Stimulated activated CD4-positive, alpha-beta T cell treated with anti-CD3 and anti-CD28 coated beads, Interleukin-4, amount 100 ng/mL, for 24 hours (primary cell): Measurements from ENCODE around the gene RIMBP2.
"Not testable (repeated sequence)": the region's sequence is repeated elsewhere in the genome, so short reads cannot be mapped to it uniquely, and the experiment has no call there.

Experiments used
- DNase-seq: peaks from one replicate; pipeline ENCODE4 v3.0.0-alpha.2; 2020

Gene RIMBP2

DNA sequence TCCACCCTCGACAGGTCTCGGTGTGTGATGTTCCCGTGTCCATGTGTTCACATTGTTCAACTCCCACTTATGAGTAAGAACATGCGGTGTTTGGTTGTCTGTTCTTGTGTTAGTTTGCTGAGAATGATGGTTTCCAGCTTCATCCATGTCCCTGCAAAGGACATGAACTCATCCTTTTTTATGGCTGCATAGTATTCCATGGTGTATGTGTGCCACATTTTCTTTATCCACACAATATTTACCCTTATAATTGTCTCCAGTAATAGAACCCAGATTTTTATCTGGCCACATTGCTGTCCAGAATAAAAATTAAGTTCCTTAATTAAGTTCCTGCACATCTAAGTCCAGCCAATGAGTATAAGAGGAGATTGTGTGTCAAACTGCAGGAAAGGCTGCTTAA, 22.3 kb upstream of the RIMBP2 start:
- not testable (repeated sequence) for DNase-seq

DNA sequence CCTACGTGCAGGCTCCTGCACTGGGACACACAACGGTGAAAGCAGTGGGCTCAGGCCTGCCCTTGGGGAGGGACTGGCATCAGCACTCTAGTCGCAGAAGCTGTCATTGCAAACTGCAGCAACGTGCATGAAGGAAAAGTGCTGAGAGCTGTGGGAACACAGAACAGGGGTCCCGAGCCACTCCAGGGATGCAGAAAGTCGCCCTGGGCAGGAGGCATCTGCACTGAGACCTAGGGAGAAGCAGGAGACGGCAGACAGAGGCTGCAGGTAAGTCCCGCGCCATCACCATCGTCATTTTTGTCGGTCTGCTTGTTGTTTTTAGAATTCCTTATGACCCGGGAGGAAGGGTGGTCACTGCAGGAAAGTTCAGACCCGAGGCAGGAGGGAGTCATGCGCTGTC, 21.6 kb upstream of the RIMBP2 start:
- DNase-seq = no peak

DNA sequence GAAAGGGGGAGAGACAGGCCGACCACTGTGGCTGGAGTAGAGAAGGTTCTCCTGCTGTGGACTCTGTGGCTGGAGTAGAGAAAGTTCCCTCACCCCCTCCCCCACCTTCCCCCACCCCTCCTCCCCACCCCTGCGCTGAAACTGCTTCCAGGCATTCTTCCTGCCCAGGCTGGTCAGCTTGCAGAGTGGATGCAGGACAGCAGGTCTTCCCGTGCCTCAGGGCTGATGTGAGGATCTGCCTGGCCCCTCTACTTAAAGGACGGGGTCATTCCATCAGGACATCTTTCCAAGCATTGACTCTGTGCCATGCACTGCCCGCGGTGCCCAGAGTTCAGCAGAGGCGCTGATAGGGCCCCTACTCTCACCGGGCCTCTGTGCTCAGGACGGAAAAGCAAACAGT, 13.2 kb upstream of the RIMBP2 start:
- no peak for DNase-seq

DNA sequence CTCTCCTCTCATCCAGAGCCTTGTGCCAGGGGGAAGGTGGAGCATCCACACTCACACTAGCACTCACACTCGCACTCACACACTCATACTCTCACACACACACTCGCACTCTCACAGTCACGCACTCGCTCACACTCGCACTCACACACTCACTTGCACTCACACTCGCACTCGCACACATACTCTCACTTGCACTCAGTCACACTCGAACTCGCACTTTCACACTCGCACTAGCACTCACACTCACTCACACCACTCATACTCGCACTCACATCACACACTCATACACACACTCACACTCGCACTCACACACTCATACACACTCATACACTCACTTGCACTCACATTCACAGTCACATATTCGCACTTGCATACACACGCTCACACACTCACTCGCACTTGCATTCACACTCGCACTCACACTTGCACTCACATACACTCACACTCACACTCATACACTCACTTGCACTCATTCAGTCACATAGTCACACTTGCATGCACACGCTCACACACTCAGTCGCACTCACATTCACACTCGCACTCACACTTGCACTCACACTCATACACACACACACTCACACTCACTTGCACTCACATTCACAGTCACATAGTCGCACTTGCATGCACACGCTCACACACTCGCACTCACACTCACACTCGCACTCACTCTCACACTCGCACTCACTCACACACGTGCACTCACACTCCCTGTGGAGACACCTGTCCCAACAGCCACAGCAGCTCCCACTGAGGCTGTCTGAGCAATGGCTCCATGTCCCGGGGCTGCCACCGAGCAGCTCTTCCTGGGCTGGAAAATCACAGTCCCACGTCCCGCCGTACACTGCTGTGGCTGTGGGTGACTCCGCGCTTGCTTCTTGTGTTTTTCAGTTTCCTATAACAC, 12.3 kb upstream of the RIMBP2 start:
- DNase-seq = no peak

DNA sequence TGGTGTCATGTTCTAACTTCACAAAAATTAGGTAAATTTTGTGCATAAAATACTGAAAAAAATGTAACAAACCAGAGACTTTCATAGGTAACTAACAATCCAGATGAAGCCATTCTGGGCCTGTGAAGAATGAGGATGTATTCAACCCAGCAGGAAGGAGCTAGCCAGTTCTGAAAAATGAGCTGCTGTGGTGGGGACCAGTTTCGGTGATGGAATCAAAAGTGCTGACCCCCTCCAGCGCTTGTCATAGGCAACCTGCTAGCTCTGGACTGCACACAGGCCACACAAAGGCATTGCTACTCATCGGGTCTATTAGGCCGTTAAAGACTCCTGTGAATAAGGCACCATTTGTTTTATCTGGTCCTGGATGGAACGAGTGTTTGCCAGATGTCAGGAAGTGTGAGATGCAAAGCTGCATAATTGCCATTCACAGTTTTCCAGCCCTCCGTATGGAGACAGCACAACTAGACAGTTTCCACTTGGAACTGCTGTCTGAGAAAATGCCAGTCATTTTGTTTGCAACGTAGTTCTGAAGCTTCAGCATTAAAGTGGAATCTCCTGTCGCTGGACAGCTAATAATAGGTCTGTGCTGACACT, 3.3 kb upstream of the RIMBP2 start:
- DNase-seq = no peak

DNA sequence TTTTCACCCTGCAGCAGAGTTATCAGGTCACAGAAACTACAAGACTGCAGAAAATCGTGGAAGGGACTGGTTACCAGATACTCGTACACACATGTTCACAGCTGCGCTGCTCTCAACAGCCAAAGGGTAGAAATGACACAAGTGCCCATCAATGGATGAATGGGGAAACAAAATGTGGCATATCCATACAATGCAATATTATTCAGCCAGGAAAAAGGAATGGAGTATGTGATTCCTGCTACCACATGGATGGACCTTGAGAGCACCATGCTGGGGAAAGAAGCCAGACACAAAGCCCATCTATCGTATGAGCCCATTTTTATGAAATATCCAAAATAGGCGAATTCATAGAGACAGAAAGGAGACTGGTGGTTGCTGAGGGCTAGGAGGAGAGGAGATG, 1.7 kb upstream of the RIMBP2 start:
- DNase-seq = no peak

DNA sequence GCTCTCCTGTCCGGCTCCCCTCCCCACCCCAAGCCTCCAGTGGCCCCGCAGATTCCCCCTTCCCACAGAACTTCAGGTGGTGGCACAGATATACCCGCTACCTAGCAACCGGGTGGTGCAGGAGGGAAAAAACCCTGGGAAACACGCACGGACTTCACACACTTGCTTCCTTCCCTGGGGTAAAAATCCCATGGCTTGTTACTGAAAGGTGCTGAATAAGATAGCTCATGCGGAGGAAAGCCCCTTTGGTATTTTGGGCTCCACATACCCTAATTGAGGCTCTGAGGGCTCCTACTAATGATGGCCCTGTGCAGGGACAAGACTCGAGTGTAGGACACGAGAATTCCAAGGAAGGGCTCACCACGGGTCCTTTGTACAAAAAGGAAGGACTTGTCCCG, 869 bp upstream of the RIMBP2 start:
- DNase-seq = no peak

DNA sequence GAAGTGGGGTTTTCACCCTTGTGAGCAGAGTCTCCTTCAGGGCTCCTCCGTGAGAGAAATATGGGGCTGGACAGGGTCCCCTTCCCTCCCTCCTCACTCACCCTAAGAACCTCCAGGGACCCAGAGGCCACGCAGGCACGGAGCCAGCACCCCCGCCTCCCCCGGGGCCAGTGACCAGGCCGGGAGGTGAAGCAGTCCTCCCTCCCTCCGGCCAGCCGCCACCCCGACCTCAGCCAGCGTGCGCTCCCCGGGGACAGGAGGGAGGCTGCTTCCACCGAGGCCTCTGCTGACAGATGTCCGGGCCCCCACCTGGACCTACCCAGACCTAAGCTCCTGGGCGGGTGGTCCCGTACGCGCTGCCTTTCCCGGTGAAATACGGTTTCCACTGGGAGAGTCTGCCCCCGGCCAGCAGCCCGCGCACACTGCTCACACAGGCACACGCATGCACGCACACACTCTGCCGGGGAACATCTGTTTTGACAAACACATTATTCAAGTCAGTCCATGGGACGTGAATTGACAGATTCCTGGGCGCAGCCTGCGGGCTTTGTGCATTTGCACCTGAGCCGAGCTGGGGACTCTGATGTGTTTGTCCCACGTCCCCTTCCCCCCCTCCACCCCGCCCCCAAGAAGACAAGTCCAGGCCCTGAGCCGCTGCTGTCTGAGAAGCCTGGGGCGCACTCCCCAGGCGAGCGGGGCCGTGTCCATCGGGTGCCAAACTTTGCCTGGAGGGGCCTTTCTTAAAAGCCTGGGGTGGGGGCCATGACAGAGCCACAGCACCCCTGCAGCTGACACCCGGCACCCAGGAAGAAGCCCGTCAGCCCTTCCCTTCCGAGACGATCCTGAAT, 725 bp downstream of the RIMBP2 start:
- no peak for DNase-seq

DNA sequence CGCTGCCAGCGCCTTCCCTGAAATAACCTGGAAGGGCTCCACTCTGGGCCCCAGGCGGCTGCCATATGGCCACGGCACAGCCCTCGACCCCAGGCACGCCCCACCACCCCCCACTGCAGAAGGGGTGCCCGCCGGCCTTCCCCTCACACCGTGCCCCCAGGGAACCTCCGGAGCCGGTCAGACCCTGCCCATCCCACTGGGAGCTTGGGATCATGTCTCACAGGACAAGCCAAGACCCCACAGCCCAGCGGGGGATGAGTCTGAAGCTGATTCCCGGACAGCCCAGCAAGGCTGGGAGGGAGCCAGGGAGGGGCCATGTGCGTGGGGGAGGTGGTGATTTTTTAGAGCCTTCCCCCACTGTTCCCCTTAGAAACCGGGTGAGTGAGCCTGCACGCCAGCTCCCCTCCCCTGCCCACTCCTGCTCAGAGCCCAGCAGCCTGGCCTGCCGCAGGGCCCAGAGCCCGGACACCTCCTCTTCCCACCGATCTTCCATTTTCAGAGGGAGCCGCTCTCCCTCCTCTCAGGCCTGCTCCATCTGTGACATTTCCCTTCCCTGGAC, 1.4 kb downstream of the RIMBP2 start:
- no peak for DNase-seq

DNA sequence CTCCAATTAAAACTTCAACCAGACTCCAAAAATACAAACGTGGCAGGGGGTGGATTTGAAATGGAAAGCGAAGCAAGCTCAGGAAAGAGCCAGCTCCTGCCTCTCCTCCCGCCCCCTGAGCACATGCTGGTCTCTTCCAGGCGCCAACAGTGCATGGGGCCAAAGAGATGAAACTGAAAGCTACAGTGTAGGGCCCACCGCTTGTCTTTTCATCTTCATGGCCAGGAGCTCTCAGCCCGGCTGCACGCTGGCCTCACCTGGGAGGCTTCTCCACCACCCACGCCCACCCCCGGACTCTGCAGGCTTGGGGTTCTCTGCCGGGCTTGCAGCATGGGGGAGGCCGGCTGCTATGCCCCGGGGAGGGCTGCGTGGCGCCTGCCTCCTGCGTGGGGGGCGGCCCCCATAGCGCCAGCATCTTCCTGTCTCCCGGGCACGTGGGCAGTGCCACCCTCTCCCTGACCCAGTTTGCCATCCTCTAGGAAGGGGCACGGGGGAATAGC, 2.0 kb downstream of the RIMBP2 start:
- no peak for DNase-seq

DNA sequence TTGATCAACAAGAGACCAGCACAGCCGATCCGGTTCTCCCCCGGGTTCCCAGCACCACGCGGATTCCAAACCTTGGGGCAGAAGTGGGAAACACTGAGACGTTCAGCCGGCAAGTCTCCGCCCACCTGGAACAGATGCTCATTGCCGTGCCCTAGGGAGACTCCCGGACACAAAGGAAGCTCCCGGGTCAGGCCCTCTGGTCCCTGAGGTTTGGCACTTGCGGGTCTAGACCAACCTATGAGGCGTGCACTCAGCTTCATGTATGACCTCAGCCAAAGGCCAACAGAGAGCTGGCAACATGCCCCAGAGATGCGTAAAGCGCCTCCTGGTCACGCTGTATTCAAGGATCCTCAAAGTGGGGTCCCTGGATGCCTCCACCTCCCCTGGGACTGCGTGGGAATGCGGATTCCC, 2.5 kb downstream of the RIMBP2 start:
- no peak for DNase-seq

DNA sequence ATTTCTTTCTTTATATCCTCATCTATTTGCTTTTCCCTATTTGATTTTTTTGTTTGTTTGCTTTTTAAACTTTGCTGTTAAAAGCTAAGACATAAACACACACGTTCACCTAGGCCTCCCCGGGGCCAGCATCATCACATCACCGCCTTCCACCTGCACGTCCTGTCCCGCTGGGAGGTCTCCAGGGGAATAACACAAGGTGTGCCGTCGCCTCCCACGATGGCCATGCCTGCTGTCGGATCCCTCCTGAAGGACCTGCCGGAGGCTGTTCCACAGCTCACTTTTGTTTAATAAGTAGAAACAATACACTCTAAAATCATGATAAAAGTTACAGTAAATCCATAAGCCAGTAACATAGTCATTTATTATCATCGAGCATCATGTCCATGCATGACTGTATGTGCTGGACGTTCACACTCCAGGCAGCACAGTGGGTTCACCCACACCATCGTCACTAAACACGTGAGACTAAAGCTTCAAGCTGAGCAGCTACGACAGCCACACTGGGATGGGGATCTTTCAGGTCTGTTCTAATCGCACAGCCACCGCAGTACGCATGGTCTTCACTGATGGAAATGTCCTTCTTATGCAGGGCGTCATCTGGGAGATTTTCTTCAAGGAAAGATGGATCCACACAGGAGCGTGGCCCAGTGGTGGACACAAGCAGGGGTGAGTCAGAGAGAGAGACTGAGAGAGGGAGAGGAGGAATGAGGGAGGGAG, 3.6 kb downstream of the RIMBP2 start:
- no peak for DNase-seq

DNA sequence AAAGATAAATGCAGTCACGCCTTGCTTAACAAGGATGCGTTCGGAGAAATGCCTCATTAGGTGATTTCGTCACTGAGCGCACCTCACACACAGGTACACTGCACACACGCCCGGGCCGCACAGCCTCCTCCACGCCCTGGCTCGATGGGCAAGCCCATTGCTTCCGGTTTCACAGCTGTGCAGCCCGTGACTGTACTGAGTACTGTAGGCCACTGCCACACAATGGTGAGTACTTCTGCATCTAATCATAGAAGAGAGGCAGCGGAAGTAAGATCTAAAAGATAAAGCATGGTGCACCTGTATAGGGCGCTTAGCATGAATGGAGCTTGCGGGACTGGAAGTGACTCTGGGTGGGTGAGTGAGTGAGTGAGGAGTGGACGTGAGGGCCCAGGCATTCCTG, 4.3 kb downstream of the RIMBP2 start:
- DNase-seq = no peak

DNA sequence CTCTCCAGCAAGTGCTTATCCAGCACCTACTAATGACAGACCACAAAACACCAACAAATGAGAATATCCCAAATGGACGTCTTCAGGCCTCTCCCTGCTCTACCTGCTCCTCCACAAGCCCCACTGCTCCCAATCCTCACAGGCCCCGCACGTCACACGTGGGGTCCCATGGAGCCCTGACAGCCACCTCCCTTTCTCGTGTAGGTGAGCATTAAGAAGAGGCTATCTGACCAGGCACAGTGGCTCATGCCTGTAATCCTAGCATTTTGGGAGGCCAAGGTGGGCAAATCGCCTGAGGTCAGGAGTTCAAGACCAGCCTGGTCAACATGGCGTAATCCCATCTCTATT, 5.4 kb downstream of the RIMBP2 start:
- no peak for DNase-seq

DNA sequence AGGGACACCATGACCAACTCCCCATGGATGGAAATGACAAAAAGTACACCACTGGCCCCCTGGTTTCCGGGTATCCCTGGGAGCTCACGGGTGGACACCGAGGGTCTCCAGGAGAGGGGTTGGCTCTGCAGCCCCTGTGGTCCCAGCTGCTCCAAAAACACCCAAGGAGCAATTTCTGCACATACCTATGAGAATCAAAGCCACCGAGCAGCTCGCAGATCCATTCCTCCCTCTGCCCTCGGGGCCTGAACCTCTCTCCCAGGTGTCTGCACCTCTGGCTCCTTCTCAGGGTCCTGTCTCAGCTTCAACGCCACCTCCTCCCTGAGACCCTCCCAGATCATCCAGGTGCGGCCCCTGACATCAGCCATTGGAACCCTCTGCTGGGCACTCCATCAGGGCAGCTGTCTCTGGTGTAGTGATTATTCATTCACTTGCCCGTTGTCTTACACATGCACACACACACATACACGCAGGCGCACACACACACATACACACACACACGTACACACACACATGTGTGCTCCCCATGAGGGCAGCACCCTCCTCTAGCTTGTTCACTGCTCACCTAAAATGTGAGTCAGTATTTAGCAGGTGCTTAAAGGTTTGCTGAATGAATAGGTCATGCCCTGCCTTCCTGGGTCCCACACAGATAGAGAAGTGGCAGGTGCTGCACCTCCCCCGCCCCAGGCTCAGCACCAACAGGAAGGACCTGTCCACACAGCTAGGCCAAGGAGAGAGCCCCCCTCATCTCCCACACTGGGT, 5.9 kb downstream of the RIMBP2 start:
- no peak for DNase-seq

DNA sequence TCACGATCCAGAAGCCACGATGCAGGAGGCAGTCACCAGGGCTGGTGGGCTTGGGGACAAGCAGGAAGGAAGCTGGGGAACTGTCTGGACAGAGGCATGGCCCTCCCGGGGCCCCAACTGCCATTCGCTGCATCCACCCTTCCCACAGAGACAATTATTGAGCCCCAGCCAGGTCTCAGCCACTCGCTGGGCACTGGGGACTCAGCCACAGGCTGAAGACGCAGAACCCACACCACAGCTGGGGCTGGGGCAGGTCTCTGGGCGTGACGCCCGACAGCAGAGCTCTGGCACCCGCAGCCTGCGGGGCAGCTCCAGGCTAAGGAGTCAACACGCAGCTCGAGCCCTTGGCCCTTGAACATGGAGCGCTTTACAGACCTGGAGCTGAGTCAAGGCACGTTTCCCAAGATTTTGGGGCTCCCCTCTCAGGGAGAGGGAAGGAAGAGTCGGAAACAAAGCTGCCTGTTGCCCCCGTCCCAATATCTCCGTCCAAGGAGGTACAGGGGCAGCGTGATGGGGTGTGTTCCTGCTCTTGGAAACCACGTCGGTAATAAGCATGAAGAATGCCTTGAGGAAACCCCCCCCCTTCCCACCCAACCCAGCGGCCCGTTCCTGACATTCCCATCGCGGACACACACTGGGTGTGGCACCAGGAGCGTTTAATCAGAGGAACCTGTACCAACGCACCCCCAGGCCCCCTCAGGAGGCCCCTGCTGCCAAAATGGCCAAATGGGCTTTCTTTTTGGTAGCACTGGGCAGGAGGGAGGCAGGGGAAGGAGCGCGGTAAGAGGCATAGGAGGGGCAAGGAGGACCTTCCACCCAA, 6.7 kb downstream of the RIMBP2 start:
- no peak for DNase-seq

DNA sequence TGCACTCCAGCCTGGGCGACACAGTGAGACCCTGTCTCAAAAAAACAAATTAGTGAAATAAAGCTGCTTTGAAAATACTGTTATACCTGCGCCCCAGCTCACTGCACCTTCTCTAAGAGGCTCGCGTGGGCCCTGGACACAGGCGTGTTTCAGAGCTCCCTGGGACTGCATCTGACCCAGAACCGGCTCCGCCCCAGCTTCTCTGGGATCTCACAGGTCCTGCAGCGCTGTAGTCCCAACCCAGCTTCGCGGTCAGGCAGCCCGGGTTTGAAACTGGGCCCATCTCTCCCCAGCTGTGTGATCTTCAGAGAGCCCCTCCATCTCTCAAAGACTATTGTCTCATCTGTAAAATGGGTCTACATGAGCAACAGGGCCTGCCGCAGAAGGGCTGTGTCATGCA, 7.5 kb downstream of the RIMBP2 start:
- no peak for DNase-seq

DNA sequence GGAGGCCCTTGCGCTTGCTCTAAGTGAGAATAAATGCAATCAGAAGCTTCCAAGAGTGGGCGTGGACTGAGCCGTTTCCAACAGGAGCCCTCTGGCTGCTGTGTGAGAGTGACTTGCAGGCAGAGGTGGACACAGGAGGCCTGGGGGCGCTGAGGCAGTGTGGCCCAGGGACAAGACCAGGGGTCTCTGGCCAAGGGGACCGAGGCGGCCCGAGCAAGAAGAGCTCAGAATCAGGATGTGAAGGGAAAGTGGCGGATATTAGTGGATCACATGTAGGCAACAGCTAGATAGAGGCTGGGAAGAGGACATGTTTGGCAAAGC, 8.6 kb downstream of the RIMBP2 start:
- no peak for DNase-seq

DNA sequence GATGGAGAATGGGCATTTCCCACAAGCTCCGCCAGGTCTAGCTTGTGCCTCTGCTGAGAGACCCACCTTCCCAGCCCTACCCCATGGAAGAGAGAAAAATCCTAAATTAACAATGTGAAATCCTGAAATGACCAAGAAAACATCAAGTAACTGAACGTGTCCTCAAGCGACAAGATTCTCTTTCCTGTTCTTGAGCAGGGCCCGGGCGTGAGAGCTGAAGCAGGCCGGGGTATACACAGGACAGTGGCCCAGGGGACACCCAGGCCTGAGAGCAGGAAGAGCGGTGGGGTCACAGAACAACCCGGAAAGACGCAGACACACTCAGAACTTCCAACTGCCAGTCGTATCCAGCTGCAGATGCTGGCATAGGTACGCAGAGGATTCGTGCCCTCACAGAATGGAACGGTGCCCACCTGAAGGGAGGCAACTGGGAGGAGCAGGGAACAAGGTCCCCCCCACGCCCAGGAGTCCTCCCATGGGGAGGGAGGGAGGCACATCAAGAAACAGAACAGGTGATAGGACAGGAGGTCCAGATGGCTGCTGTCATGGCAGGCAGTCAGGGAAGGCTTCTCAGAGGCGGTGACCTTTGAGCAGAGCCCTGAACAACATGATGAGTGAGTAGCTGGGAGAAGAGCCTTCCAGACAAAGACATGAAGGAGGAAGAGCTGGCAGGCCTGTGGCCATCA, 9.1 kb downstream of the RIMBP2 start:
- no peak for DNase-seq

DNA sequence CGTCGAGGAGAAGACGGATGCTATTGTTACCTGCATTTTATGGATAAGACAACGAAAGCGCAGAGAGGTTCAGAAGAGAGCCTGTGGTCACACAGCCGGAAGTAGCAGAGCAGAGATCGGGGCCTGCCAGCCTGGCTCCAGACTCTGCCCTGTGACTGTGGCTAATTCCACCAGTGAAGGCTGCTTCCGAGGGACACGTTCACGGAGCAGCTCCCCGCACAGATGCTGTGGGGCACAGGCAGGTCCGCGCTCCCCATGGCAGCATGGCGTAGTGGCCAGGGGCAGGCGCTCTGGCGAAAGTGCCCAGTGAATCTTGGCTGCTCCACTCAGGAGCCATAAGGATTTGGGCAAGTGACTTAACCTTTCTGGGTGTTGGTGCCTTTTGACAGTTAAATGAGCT, 9.8 kb downstream of the RIMBP2 start:
- no peak for DNase-seq
